Neuronal stem cell (in vitro differentiated cells): ENCODE measurements around the gene BSCL2.
A peak's percentile ranks its signal among the peaks of the same experiment; 100 is the strongest.

Source experiments
- DNase-seq: peaks from one replicate; pipeline ENCODE4 v3.0.0-alpha.2; 2013; ENCODE audit warnings: low spot score
- H2AFZ ChIP-seq: one replicate; pipeline ENCODE4 v1.6.1; 2013; ENCODE audit warnings: mild to moderate bottlenecking, low read length, inconsistent platforms
- H2AK5ac ChIP-seq: 2 replicates; pipeline ENCODE4 v1.6.1; 2013; ENCODE audit warnings: low read depth, mild to moderate bottlenecking, inconsistent platforms, low read length, moderate library complexity, mixed read lengths
- H2BK120ac ChIP-seq: 2 replicates; pipeline ENCODE4 v1.6.1; 2013; ENCODE audit warnings: low read depth, mild to moderate bottlenecking, inconsistent platforms, low read length, moderate library complexity, mixed read lengths
- H2BK12ac ChIP-seq: one replicate; pipeline ENCODE4 v1.6.1; 2013; ENCODE audit warnings: low read length, inconsistent platforms
- H2BK15ac ChIP-seq: 2 replicates; pipeline ENCODE4 v1.6.1; 2013; ENCODE audit warnings: mild to moderate bottlenecking, low read length, inconsistent platforms, mixed read lengths
- H2BK5ac ChIP-seq: one replicate; pipeline ENCODE4 v1.6.1; 2013; ENCODE audit warnings: inconsistent platforms, mild to moderate bottlenecking, low read length, moderate library complexity
- H3K14ac ChIP-seq: one replicate; pipeline ENCODE4 v1.6.1; 2013; ENCODE audit warnings: low read length, inconsistent platforms
- H3K18ac ChIP-seq: 2 replicates; pipeline ENCODE4 v1.6.1; 2013; ENCODE audit warnings: low read length, inconsistent platforms
- H3K23ac ChIP-seq: 2 replicates; pipeline ENCODE4 v1.6.1; 2013; ENCODE audit warnings: low read depth, mild to moderate bottlenecking, mixed read lengths, low read length, inconsistent platforms; ENCODE audit not compliant: poor library complexity
- H3K27ac ChIP-seq: replicated peaks from 3 replicates; pipeline ENCODE4 v1.5.1; 2013; ENCODE audit warnings: low read length, inconsistent platforms
- H3K27me3 ChIP-seq, 3 experiments: 2 replicates each; pipeline ENCODE4 v1.6.1; 2013; ENCODE audit warnings: low read length in 3 of 3, mild to moderate bottlenecking in 2 of 3, inconsistent platforms in 1 of 3, low read depth in 1 of 3, mixed read lengths in 1 of 3, moderate library complexity in 1 of 3; ENCODE audit not compliant: control insufficient read depth in 3 of 3, insufficient read depth in 3 of 3
- H3K36me3 ChIP-seq, 2 donors: replicated peaks in 1 of 2; 2 replicates each; pipeline ENCODE4 v1.6.1; 2013; ENCODE audit warnings: low read length in 2 of 2; ENCODE audit not compliant: control insufficient read depth in 2 of 2, insufficient read depth in 2 of 2
- H3K4ac ChIP-seq: 2 replicates; pipeline ENCODE4 v1.6.1; 2013; ENCODE audit warnings: inconsistent platforms, mild to moderate bottlenecking, low read length, moderate library complexity
- H3K4me1 ChIP-seq, 2 donors: 1 replicate in 1 of 2; 2 replicates in 1 of 2; pipeline ENCODE4 v1.6.1; 2013; ENCODE audit warnings: low read length in 2 of 2, low read depth in 1 of 2; ENCODE audit not compliant: control insufficient read depth in 2 of 2, insufficient read depth in 1 of 2
- H3K4me2 ChIP-seq: one replicate; pipeline ENCODE4 v1.6.1; 2013; ENCODE audit warnings: mild to moderate bottlenecking, low read length, inconsistent platforms; ENCODE audit not compliant: insufficient read depth, poor library complexity, severe bottlenecking
- H3K4me3 ChIP-seq, 2 donors: 2 replicates each; pipeline ENCODE4 v1.5.1; 2013; ENCODE audit warnings: low read length in 2 of 2, mild to moderate bottlenecking in 2 of 2, inconsistent platforms in 1 of 2, moderate library complexity in 1 of 2
- H3K79me1 ChIP-seq: one replicate; pipeline ENCODE4 v1.6.1; 2013; ENCODE audit warnings: low read depth, mild to moderate bottlenecking, inconsistent platforms, low read length, moderate library complexity
- H3K9ac ChIP-seq: one replicate; pipeline ENCODE4 v1.6.1; 2013; ENCODE audit warnings: mild to moderate bottlenecking, low read depth, low read length, inconsistent platforms; ENCODE audit not compliant: poor library complexity
- H3K9me3 ChIP-seq, 2 donors: replicated peaks in 1 of 2; 2 replicates each; pipeline versions ENCODE3 to v1.6.1; 2013; ENCODE audit warnings: low read length in 2 of 2, mild to moderate bottlenecking in 2 of 2, inconsistent platforms in 1 of 2, low read depth in 1 of 2, mixed read lengths in 1 of 2, moderate library complexity in 1 of 2; ENCODE audit not compliant: control insufficient read depth in 2 of 2, insufficient read depth in 1 of 2
- H4K8ac ChIP-seq: one replicate; pipeline ENCODE4 v1.6.1; 2013; ENCODE audit warnings: low read depth, mild to moderate bottlenecking, inconsistent platforms, low read length, moderate library complexity
- H4K91ac ChIP-seq: one replicate; pipeline ENCODE4 v1.6.1; 2013; ENCODE audit warnings: low read length, low read depth, mild to moderate bottlenecking, inconsistent platforms; ENCODE audit not compliant: poor library complexity
- WGBS, 2 donors: extraction: QIAGEN DNeasy Blood & Tissue Kit; methylation state at CpG; one replicate each; pipeline ENCODE4 v1.1.7; 2013; ENCODE audit warnings: missing lambda C conversion rate in 2 of 2, mixed read lengths in 1 of 2; ENCODE audit not compliant: insufficient read length in 2 of 2, insufficient replicate concordance in 1 of 2; ENCODE audit errors: extremely low coverage in 2 of 2; 5-methylcytosine and 5-hydroxymethylcytosine counted together

The BSCL2 gene

GRCh38 chr11:62673196-62673525 is 34.1 kb downstream of the BSCL2 start:
- Histone ChIP-seq H3K4ac (no peak overlapping the region), H4K8ac (no peak overlapping the region), H3K27me3 (no peaks in the 10 kb centered on the region), H2BK120ac (no peak overlapping the region), H2AFZ (no peak overlapping the region), H3K4me2 (no peak overlapping the region), H3K14ac (no peak overlapping the region), H3K9ac (no peak overlapping the region), H2BK15ac (no peak overlapping the region), H3K36me3 (peaks cover 18 to 49% of the 10 kb centered on the region in 2 donors), H2BK12ac (no peak overlapping the region), H3K18ac (no peak overlapping the region), H2BK5ac (no peak overlapping the region), H2AK5ac (no peak overlapping the region), H4K91ac (no peak overlapping the region), H3K9me3 (no peaks in the 10 kb centered on the region), H3K79me1 (peaks cover 4% of the 10 kb centered on the region), H3K4me3 (no peak overlapping the region), H3K4me1 (peaks cover 1 to 9% of the 10 kb centered on the region in 2 donors), H3K27ac (no peak overlapping the region), H3K23ac (no peak overlapping the region)
- DNase-seq, result no peak
- no CpG with 5 or more reads among the region's 2 CpGs for whole genome bisulfite sequencing, 2 donors

GRCh38 chr11:62671608-62672389 is 35.4 kb downstream of the BSCL2 start, which contains the start of the genes LBHD1 and UQCC3:
LBHD1 (minus strand) TSS chr11:62672267; CDS start chr11:62670031, 2,236 bp downstream.
UQCC3 (plus strand) TSS chr11:62671673; CDS start chr11:62671746, 73 bp downstream.
- peak; percentile 89 for DNase-seq

GRCh38 chr11:62671236-62671607 is 36.0 kb downstream of the BSCL2 start:
- H2AK5ac ChIP-seq, result no peak overlapping the region
- peaks cover 3 to 10% of the 10 kb centered on the region in 2 donors for H3K4me1 ChIP-seq
- no peak overlapping the region for H2BK15ac ChIP-seq
- H3K4me2 ChIP-seq, result peak overlapping the region; percentile 94
- peak overlapping the region; percentile 89 for H3K27ac ChIP-seq
- H4K8ac ChIP-seq, result no peak overlapping the region
- peak overlapping the region; percentile 91 for H2AFZ ChIP-seq
- no peaks in the 10 kb centered on the region for H3K27me3 ChIP-seq
- no CpG with 5 or more reads among the region's 17 CpGs for WGBS, 2 donors
- peak overlapping the region; percentile 50 for H3K23ac ChIP-seq
- no peak overlapping the region for H3K18ac ChIP-seq
- H4K91ac ChIP-seq, result no peak overlapping the region
- H3K9ac ChIP-seq, result no peak overlapping the region
- H3K9me3 ChIP-seq, result no peaks in the 10 kb centered on the region
- H3K79me1 ChIP-seq, result peaks cover 8% of the 10 kb centered on the region
- H3K4me3 ChIP-seq, result peak overlapping the region; percentile 84 to 96
- peak overlapping the region; percentile 9 for H2BK120ac ChIP-seq
- H3K36me3 ChIP-seq, result peaks cover 16 to 48% of the 10 kb centered on the region in 2 donors
- H2BK12ac ChIP-seq, result no peak overlapping the region
- DNase-seq, result no peak
- H2BK5ac ChIP-seq, result no peak overlapping the region
- no peak overlapping the region for H3K14ac ChIP-seq
- no peak overlapping the region for H3K4ac ChIP-seq

More at GRCh38 chr11:62671608-62672389, 35.4 kb downstream of the BSCL2 start, which contains the start of the genes LBHD1 and UQCC3:
- peaks cover 4% of the 10 kb centered on the region for H3K79me1 ChIP-seq
- H2BK15ac ChIP-seq, result peak within 1 kb of the TSS; percentile 46
- no peak within 1 kb of the TSS for H2BK5ac ChIP-seq
- H4K91ac ChIP-seq, result no peak within 1 kb of the TSS
- no CpG with 5 or more reads among the region's 59 CpGs for WGBS, 2 donors
- peak within 1 kb of the TSS; percentile 89 for H3K27ac ChIP-seq
- peak within 1 kb of the TSS; percentile 94 for H3K4me2 ChIP-seq
- H2AK5ac ChIP-seq, result peak within 1 kb of the TSS; percentile 38
- no peak within 1 kb of the TSS for H3K4ac ChIP-seq
- peak within 1 kb of the TSS; percentile 63 for H2BK120ac ChIP-seq
- peaks cover 0 to 4% of the 10 kb centered on the region in 2 donors for H3K4me1 ChIP-seq
- no peak within 1 kb of the TSS for H2BK12ac ChIP-seq
- H3K36me3 ChIP-seq, result peaks cover 15 to 48% of the 10 kb centered on the region in 2 donors
- H3K23ac ChIP-seq, result peak within 1 kb of the TSS; percentile 50
- H3K9ac ChIP-seq, result peak within 1 kb of the TSS; percentile 99
- H3K18ac ChIP-seq, result peak within 1 kb of the TSS; percentile 95
- peak within 1 kb of the TSS; percentile 84 to 96 for H3K4me3 ChIP-seq
- H3K27me3 ChIP-seq, result no peaks in the 10 kb centered on the region
- H3K9me3 ChIP-seq, result no peaks in the 10 kb centered on the region
- peak within 1 kb of the TSS; percentile 91 for H2AFZ ChIP-seq
- peak within 1 kb of the TSS; percentile 77 for H3K14ac ChIP-seq
- no peak within 1 kb of the TSS for H4K8ac ChIP-seq

- H3K4me3 ChIP-seq, result no peak overlapping the region
- WGBS, 2 donors, result no CpG with 5 or more reads among the region's 4 CpGs
- no peak overlapping the region for H4K8ac ChIP-seq
- no peak overlapping the region for H2BK5ac ChIP-seq
- no peak for DNase-seq
- H4K91ac ChIP-seq, result no peak overlapping the region
- peaks cover 14% of the 10 kb centered on the region for H3K79me1 ChIP-seq
- no peak overlapping the region for H2AFZ ChIP-seq
- no peak overlapping the region for H3K9ac ChIP-seq
- H3K18ac ChIP-seq, result no peak overlapping the region
- H3K27ac ChIP-seq, result peak overlapping the region; percentile 34
- H3K4me2 ChIP-seq, result no peak overlapping the region
- no peak overlapping the region for H2BK12ac ChIP-seq
- no peak overlapping the region for H2BK120ac ChIP-seq
- H3K14ac ChIP-seq, result no peak overlapping the region
- H3K4me1 ChIP-seq, result peaks cover 4 to 12% of the 10 kb centered on the region in 2 donors
- no peak overlapping the region for H2AK5ac ChIP-seq
- H3K27me3 ChIP-seq, result no peaks in the 10 kb centered on the region
- no peak overlapping the region for H2BK15ac ChIP-seq
- H3K4ac ChIP-seq, result no peak overlapping the region
- H3K23ac ChIP-seq, result no peak overlapping the region
- H3K36me3 ChIP-seq, result peaks cover 15 to 43% of the 10 kb centered on the region in 2 donors
- no peaks in the 10 kb centered on the region for H3K9me3 ChIP-seq
Measured at GRCh38 chr11:62669420-62670161, 37.6 kb downstream of the BSCL2 start.
